T-helper 17 cell (primary cell): Measurements from ENCODE around the gene VAC14. TPM values are rescaled to one million over a fixed set of nuclear protein-coding genes. Genes with fewer than 3 reads are reported as not detected.

Experiments
- ATAC-seq: fragments of 150-1000 bp; cut with Tn5 transposase; 2 replicates; pipeline ENCODE4 v1.10.0; 2021; ENCODE audit warnings: mild to moderate bottlenecking, moderate library complexity
- DNase-seq, 3 donors: peaks; one replicate each; pipeline versions ENCODE4 v3.0.0 to v3.0.0-alpha.2; 2020 to 2021
- H3K9me3 ChIP-seq: one replicate; pipeline ENCODE4 v1.7.0; 2013; ENCODE audit warnings: low read length, mild to moderate bottlenecking; ENCODE audit not compliant: control insufficient read depth, poor library complexity, severe bottlenecking
- H3K27ac Mint-ChIP-seq: one replicate; pipeline ENCODE4 v1.8.0; 2022; ENCODE audit warnings: mild to moderate bottlenecking, moderate library complexity, mixed read lengths
- H3K27me3 Mint-ChIP-seq: one replicate; pipeline ENCODE4 v1.8.0; 2022; ENCODE audit warnings: mixed read lengths
- H3K36me3 Mint-ChIP-seq: one replicate; pipeline ENCODE4 v1.8.0; 2022; ENCODE audit warnings: low read depth, mixed read lengths
- H3K4me1 Mint-ChIP-seq: one replicate; pipeline ENCODE4 v1.8.0; 2022; ENCODE audit warnings: mild to moderate bottlenecking, mixed read lengths
- H3K4me3 Mint-ChIP-seq: one replicate; pipeline ENCODE4 v1.8.0; 2022; ENCODE audit warnings: mild to moderate bottlenecking, moderate library complexity, mixed read lengths
- total RNA-seq, 4 donors: library from RNA in 2 of 4; stranded (reverse) in 2 of 4; gene quantifications; one replicate each; pipeline ENCODE4 v1.2.3 and lab custom pipeline; 2022 to 2026

The VAC14 gene
- total RNA-seq, 2 donors from 2014 or later: 36.7 to 38.4 TPM

DNA sequence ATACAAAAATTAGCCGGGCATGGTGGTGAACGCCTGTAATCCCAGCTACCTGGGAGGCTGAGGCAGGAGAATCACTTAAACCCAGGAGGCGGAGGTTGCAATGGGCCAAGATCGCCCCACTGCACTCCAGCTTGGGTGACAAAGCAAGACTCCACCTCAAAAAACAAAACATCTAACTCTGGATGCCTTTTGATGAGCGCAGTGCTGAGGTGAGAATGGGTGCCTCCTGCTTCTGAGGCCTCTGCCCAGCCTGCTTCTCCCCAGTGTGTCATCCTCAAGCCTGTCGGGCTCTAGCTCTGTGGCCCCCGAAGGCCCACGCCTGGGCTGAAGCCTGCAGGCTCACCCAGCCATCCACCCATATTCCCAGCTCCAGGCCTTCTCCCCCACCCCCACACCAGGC, 104.6 kb downstream of the VAC14 start:
- ATAC-seq: no peak
- Mint-ChIP-seq H3K27me3 (no peaks in the 10 kb centered on the region), H3K4me1 (peaks cover 9% of the 10 kb centered on the region), H3K36me3 (no peaks in the 10 kb centered on the region), H3K4me3 (no peak overlapping the region), H3K27ac (no peak overlapping the region)
- DNase-seq: no peak
- H3K9me3 ChIP-seq: no peaks in the 10 kb centered on the region

GRCh38 chr16:70695331-70696070, 105.5 kb downstream of the VAC14 start:
- H3K9me3 ChIP-seq: no peaks in the 10 kb centered on the region
- H3K4me1 Mint-ChIP-seq: peaks cover 7% of the 10 kb centered on the region
- ATAC-seq (no peak), DNase-seq (no peak)
- H3K27me3 Mint-ChIP-seq: no peaks in the 10 kb centered on the region
- H3K36me3 Mint-ChIP-seq: no peaks in the 10 kb centered on the region
- peak overlapping the region; percentile 31 for H3K4me3 Mint-ChIP-seq
- H3K27ac Mint-ChIP-seq: peak overlapping the region; percentile 14

- DNase-seq (no peak), ATAC-seq (no peak)
- no peaks in the 10 kb centered on the region for H3K27me3 Mint-ChIP-seq
- no peak overlapping the region for H3K4me3 Mint-ChIP-seq
- H3K36me3 Mint-ChIP-seq: no peaks in the 10 kb centered on the region
- peaks cover 7% of the 10 kb centered on the region for H3K4me1 Mint-ChIP-seq
- H3K9me3 ChIP-seq: no peaks in the 10 kb centered on the region
- no peak overlapping the region for H3K27ac Mint-ChIP-seq
Measured at GRCh38 chr16:70694868-70695218, 106.1 kb downstream of the VAC14 start.

GRCh38 chr16:70694088-70694867, 106.7 kb downstream of the VAC14 start:
- H3K9me3 ChIP-seq: no peaks in the 10 kb centered on the region
- Mint-ChIP-seq H3K36me3 (no peaks in the 10 kb centered on the region), H3K4me3 (no peak overlapping the region), H3K27ac (no peak overlapping the region), H3K27me3 (no peaks in the 10 kb centered on the region), H3K4me1 (peaks cover 7% of the 10 kb centered on the region)
- no peak for ATAC-seq
- no peak for DNase-seq

DNA sequence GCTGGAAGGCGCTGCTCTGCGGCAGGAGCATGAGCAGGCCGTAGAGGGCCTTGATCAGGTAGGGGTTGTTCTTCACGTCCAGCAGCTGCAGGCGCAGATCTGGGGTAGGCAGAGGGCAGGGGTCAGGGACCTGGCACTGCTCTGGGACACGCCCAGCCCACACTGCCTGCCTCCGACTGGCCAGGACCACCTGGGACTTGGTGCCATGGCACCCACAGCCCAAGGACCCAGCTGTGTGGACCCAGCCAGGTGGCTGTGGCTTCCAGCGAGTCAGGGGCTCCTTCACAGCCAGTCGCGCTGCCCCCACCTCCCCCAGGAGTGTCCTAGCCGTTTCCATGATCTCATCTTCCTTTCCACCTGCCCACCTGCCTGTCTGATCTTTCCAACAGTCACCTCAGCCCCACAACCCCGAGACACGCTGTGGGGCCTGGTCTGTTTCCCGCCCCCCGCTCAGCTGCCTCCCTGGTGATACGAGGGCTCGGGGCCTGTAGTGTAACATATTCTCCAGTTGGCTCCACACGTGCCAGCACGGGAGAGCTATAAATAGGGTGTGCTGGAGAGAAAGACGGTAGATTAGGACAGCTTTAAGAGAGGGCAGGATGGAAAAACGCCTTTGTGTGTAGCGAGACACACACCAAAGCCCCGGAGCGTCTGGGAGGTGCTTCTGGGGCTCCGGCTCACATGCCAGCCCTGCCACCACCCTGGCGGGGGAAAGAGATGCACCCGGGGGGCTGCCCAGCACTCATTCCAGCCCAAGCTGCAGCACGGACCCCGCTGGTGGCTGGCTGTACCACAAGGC, 107.9 kb downstream of the VAC14 start:
- H3K36me3 Mint-ChIP-seq: no peaks in the 10 kb centered on the region
- no peaks in the 10 kb centered on the region for H3K9me3 ChIP-seq
- DNase-seq (no peak), ATAC-seq (no peak)
- no peak overlapping the region for H3K27ac Mint-ChIP-seq
- H3K4me1 Mint-ChIP-seq: peaks cover 4% of the 10 kb centered on the region
- H3K27me3 Mint-ChIP-seq: no peaks in the 10 kb centered on the region
- no peak overlapping the region for H3K4me3 Mint-ChIP-seq

- no peak for ATAC-seq
- no peak overlapping the region for H3K4me3 Mint-ChIP-seq
- H3K9me3 ChIP-seq: no peaks in the 10 kb centered on the region
- no peaks in the 10 kb centered on the region for H3K36me3 Mint-ChIP-seq
- peaks cover 4% of the 10 kb centered on the region for H3K27me3 Mint-ChIP-seq
- peaks cover 6% of the 10 kb centered on the region for H3K4me1 Mint-ChIP-seq
- DNase-seq: no peak
- H3K27ac Mint-ChIP-seq: no peak overlapping the region
Measured at GRCh38 chr16:70692130-70692872, 108.7 kb downstream of the VAC14 start.

DNA sequence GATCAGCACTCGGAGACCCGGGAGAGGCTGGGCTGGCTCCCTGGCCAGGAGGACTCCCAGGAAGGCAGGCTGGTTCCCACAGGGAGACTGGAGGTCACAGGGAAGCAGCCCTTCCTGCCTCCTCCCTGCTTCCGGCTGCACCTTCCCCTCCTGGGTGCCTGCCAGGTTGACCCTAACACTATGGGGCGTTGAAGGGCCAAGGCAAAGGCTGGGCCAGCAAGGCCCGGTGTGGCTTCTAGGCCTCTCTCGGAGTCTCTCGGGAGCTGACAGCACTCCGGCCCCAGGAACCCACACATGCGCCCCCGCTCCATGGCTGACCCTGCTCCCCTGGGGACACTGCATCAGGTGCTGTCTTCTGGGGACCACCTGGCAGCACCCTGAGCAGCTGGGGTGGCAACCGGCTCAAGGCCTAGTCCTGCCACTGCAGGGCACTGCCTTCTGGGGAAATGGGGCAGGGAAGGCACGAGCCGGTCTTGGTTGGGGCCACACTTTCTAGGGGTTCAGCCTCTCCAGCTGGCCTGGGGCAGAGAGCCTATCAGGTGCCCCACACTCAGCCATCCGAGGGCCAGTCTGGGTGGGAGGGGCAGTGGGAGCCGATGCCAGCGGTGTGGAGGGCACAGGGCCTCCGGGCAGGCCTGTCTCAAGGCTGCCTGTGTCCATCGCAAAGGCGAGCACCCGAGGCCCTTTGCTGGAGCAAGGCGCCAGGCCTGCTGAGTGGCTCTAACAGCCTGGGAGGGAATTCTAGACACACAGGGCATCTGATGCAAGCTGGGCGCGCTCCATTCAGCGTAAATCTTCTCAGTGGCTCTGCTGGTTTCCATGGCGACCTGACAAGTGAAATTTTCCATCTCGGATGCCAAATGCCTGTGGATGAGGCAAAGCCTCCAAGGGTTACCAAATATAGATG, 109.5 kb downstream of the VAC14 start:
- ATAC-seq (no peak), DNase-seq (no peak)
- H3K4me1 Mint-ChIP-seq: peaks cover 7% of the 10 kb centered on the region
- H3K27me3 Mint-ChIP-seq: peaks cover 10% of the 10 kb centered on the region
- no peaks in the 10 kb centered on the region for H3K36me3 Mint-ChIP-seq
- no peak overlapping the region for H3K27ac Mint-ChIP-seq
- no peak overlapping the region for H3K4me3 Mint-ChIP-seq
- H3K9me3 ChIP-seq: no peaks in the 10 kb centered on the region

DNA sequence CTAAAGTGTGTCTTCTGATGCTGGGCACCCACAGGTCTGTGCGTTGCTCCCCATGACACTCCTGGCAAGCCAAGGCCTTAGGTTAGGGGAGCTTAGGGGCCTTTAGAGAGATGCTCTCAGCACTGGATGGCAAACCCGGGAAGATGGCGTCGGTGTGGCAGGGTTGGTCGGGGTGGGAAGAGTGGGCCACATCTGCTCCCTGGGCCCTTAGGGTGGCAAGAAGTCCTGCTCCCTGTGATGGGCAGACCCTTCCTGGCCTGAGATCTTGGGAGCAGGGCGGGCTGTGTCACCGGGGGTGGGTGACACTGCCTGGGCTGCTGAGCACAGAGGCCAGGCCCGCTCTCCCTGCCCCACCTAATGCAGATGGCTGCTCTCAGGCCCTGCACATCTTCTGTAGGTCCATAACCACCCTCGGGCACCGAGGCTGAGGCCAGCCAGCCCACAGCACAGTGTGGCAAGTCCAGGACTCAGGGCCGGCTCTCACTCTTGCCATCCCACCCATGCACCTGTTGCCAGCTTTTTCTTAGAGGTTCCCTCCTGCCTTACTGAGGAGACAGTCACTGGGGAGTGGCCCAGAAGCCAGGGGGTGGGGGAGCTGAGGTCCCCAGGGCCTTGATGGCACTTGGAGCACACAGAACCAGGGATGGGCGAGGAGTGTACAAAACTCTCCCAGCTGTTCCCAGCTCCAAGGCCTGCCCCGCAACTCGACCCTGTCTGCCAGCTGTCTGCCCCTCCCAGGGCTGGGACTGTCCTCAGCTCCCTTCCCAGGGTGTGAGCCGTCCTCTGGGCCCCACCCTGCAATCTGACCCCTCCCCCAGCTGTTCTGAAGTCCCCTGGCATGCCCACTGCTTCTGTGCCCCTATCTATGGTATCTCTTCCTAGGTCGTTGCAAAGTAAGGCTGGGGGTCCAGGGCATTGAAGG, 110.7 kb downstream of the VAC14 start:
- Mint-ChIP-seq H3K36me3 (no peaks in the 10 kb centered on the region), H3K4me1 (peaks cover 5% of the 10 kb centered on the region), H3K27ac (no peak overlapping the region), H3K27me3 (peaks cover 12% of the 10 kb centered on the region), H3K4me3 (no peak overlapping the region)
- DNase-seq (no peak), ATAC-seq (no peak)
- no peaks in the 10 kb centered on the region for H3K9me3 ChIP-seq

DNA sequence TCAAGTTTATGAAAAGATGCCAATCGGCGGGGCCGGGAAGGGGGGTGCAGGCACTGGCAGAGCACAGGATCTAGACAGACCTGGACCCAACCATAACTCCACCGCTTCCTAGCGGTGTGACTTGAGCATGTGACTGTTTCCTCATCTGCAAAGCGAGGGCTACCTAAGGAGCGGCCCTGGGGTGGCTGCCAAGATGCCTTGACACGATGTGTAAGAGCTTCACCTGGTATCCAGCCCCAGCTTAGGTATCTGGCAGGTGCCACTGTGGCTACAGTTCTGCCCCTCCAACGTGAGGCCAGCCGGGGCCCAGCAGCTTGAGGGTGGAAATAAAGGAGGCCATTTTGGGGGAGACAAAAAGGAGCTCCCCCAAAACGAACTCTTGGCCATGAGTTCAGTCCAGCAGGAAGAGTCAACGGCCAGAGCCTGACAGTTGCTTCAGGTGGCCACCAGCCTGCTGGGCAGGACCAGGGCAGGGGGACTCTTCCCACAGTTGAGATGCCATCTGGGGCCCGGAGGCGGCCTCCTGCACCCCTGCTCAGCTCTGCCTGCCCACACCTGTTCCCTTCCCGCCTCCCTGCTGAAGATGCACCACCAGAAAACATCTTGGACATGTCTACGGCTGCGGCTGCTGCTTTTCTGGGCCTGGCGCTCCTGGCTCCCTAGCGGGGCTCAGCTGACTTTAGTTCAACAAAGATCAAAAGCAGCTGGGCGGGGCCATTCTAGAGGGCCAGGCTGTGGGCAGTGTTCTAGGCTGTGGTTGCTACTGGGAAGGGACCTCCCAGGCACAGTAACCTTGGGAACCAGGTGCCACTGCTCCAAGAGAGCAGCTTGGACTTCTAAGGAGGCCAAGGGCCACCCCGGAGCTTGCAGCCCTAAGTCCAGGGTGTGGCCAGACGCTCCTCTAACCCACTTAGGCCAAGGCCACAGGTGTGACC, 111.7 kb downstream of the VAC14 start:
- H3K9me3 ChIP-seq: no peaks in the 10 kb centered on the region
- H3K27me3 Mint-ChIP-seq: peaks cover 12% of the 10 kb centered on the region
- ATAC-seq (no peak), DNase-seq (no peak)
- peaks cover 5% of the 10 kb centered on the region for H3K4me1 Mint-ChIP-seq
- H3K27ac Mint-ChIP-seq: no peak overlapping the region
- H3K36me3 Mint-ChIP-seq: no peaks in the 10 kb centered on the region
- peak overlapping the region; percentile 43 for H3K4me3 Mint-ChIP-seq

DNA sequence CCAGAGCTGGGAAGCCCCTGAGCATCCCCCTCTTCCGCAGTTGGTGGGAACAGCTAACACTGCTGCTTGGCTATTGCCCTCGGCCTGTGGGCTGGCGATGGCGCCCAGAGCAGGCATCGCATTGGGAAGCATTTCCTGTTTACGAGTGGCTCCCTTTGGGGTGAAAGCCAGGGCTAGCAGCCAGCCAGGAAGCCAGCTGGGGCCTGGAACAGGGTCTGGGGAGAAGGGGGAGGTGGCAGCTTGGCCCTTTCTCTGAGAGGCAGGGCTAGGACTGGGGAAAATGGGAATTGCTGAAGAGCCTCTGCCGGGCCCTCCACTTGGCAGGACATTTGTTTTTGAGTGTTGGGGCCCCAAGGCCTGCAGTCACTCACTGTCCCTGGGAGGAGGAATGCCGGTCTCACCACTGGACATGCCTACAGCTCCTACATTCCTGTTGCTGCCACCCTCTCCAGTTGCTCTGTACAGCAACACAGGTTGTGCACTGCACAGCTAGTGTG, 112.7 kb downstream of the VAC14 start:
- ATAC-seq (no peak), DNase-seq (no peak)
- Mint-ChIP-seq H3K36me3 (no peaks in the 10 kb centered on the region), H3K4me3 (peak overlapping the region; percentile 43), H3K4me1 (peaks cover 5% of the 10 kb centered on the region), H3K27me3 (peaks cover 12% of the 10 kb centered on the region), H3K27ac (no peak overlapping the region)
- H3K9me3 ChIP-seq: no peaks in the 10 kb centered on the region
